Nephron (organoid): ENCODE data around the gene KSR2.

ENCODE experiments used
- H3K27ac Mint-ChIP-seq, 3 experiments: 2 replicates each; pipeline ENCODE4 v1.8.0; 2020; ENCODE audit warnings: mixed read lengths in 3 of 3, mild to moderate bottlenecking in 2 of 3, moderate library complexity in 1 of 3
- H3K27me3 Mint-ChIP-seq: 2 replicates; pipeline ENCODE4 v1.8.0; 2021; ENCODE audit warnings: low read depth, mild to moderate bottlenecking, moderate library complexity, mixed read lengths
- H3K36me3 Mint-ChIP-seq: 2 replicates; pipeline ENCODE4 v1.8.0; 2020; ENCODE audit warnings: low read depth, mixed read lengths
- H3K4me1 Mint-ChIP-seq: 2 replicates; pipeline ENCODE4 v1.8.0; 2020; ENCODE audit warnings: mixed read lengths
- H3K4me3 Mint-ChIP-seq, 3 experiments: 2 replicates each; pipeline ENCODE4 v1.8.0; 2020; ENCODE audit warnings: mild to moderate bottlenecking in 3 of 3, mixed read lengths in 3 of 3, moderate library complexity in 2 of 3
- H3K9me3 Mint-ChIP-seq: 2 replicates; pipeline ENCODE4 v1.8.0; 2020; ENCODE audit warnings: mixed read lengths
- TF ChIP-seq, protein P1 (sequence below), 3 experiments: fragments of 200-600 bp; sonication (generic); IDR thresholded peaks; one replicate each; pipeline ENCODE4 v1.5.0; 2021; ENCODE audit warnings: antibody characterized with exemption in 3 of 3; ENCODE audit not compliant: unreplicated experiment in 3 of 3

KSR2 gene

DNA sequence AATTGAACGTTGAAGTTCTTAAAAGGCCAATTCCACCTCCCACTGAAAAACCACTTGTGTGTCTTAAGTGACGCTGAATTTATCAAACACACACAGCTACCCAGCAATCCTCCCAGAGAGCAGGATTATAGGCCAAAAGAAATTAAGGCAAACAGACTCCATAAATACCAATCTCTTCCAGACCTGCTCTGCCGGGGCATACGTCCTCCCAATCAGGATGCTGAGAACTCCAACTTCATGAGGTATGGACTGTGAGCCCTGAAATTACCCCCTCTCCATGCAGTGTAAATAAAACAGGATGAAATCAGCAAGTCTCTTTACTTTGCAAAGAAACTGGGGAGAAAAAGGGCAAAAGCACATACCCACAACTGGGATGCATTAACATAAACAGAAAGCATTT, 265.2 kb downstream of the KSR2 start:
- Mint-ChIP-seq H3K9me3 (peaks cover 3% of the 10 kb centered on the region), H3K4me3 (no peak overlapping the region), H3K27ac (no peak overlapping the region), H3K4me1 (no peaks in the 10 kb centered on the region), H3K27me3 (peaks cover 31% of the 10 kb centered on the region), H3K36me3 (no peaks in the 10 kb centered on the region)
- TF ChIP-seq, protein P1, sequence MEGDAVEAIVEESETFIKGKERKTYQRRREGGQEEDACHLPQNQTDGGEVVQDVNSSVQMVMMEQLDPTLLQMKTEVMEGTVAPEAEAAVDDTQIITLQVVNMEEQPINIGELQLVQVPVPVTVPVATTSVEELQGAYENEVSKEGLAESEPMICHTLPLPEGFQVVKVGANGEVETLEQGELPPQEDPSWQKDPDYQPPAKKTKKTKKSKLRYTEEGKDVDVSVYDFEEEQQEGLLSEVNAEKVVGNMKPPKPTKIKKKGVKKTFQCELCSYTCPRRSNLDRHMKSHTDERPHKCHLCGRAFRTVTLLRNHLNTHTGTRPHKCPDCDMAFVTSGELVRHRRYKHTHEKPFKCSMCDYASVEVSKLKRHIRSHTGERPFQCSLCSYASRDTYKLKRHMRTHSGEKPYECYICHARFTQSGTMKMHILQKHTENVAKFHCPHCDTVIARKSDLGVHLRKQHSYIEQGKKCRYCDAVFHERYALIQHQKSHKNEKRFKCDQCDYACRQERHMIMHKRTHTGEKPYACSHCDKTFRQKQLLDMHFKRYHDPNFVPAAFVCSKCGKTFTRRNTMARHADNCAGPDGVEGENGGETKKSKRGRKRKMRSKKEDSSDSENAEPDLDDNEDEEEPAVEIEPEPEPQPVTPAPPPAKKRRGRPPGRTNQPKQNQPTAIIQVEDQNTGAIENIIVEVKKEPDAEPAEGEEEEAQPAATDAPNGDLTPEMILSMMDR (IDR thresholded peaks at IDR 0.05; ENCODE audit: unreplicated experiment in 3 of 3): no peak

DNA sequence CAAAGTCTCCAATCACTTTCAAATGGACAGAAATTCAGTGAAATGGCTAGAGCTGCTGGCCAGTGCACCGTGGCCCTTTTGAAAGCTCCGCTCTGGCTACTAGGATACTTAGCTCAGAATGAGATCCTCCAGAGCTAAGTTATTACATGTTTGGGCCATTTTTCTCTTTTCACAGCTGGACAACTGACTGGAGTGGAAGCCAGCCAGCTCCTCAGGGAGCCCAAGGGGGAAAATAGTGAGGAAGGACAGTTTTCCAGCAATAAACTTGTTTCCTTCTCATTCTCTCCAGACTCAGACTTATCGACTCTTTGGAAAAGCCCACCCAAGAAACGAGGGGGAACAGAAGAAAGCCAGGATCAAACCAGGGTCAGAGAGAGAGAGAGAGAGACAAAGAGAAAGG, 266.0 kb downstream of the KSR2 start:
- H3K36me3 Mint-ChIP-seq: no peaks in the 10 kb centered on the region
- H3K4me1 Mint-ChIP-seq: no peaks in the 10 kb centered on the region
- no peak overlapping the region for H3K4me3 Mint-ChIP-seq
- no peak overlapping the region for H3K27ac Mint-ChIP-seq
- TF ChIP-seq, protein P1 (IDR thresholded peaks at IDR 0.05; ENCODE audit: unreplicated experiment in 3 of 3): no peak
- H3K27me3 Mint-ChIP-seq: peaks cover 35% of the 10 kb centered on the region
- peaks cover 3% of the 10 kb centered on the region for H3K9me3 Mint-ChIP-seq

DNA sequence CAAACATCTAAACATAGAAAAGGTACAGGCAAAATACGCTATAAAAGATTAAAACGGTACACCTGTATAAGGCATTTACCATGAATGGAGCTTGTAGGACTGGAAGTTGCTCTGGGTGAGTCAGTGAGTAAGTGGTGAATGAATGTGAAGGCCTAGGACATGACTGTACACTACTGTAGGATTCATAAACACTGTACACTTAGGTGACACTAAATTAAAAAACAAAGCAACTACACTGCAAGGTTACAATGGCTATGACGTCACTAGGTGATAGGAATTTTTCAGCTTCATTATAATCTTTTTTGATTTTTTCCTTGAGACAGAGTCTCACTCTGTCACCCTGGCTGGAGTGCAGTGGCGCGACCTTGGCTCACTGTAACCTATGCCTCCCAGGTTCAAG, 269.2 kb downstream of the KSR2 start:
- no peak overlapping the region for H3K27ac Mint-ChIP-seq
- TF ChIP-seq, protein P1 (IDR thresholded peaks at IDR 0.05; ENCODE audit: unreplicated experiment in 3 of 3): no peak
- no peaks in the 10 kb centered on the region for H3K36me3 Mint-ChIP-seq
- no peak overlapping the region for H3K4me3 Mint-ChIP-seq
- peaks cover 10% of the 10 kb centered on the region for H3K9me3 Mint-ChIP-seq
- no peaks in the 10 kb centered on the region for H3K4me1 Mint-ChIP-seq
- peaks cover 48% of the 10 kb centered on the region for H3K27me3 Mint-ChIP-seq

DNA sequence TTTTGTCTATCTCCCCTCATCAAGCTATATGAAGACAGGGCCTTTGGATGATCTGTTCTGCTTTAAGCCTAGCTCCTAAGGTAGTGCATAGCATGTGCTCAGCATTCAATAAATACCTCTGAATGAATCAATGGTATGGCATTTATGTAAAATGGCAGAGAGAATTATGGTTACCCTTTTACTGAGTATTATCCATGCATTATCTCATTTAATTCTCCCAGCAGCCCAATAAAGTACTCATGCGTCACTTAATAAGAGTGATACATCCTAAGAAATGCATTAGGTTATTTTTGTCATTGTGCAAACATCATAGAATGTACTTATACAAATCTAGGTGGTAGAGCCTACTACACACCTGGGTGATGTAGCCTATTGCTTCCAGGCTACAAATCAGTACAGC, 269.7 kb downstream of the KSR2 start:
- Mint-ChIP-seq H3K9me3 (peaks cover 14% of the 10 kb centered on the region), H3K4me3 (no peak overlapping the region), H3K36me3 (no peaks in the 10 kb centered on the region), H3K27ac (no peak overlapping the region), H3K27me3 (peaks cover 53% of the 10 kb centered on the region), H3K4me1 (no peaks in the 10 kb centered on the region)
- TF ChIP-seq, protein P1 (IDR thresholded peaks at IDR 0.05; ENCODE audit: unreplicated experiment in 3 of 3): no peak

DNA sequence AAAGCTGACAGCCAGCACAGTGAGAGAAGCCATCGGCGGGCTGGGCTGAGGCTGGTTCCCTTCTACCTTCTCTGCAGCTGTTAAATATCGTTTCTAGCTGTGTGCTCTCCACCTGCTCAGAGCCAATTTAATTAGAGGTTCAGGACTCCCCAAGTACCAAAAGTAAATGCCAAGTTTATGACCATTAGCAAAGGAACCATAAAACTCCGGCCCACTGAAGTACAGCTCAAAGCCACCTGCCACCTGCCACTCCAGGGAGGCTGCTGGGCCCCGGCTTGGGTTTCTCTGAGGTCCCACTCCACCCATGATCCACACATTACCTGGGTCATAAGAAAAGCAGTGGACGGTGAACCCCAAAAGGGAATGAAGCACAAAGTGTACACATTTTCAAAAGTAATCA, 272.8 kb downstream of the KSR2 start:
- Mint-ChIP-seq H3K27ac (no peak overlapping the region), H3K4me3 (no peak overlapping the region), H3K36me3 (no peaks in the 10 kb centered on the region), H3K4me1 (no peaks in the 10 kb centered on the region), H3K27me3 (peaks cover 51% of the 10 kb centered on the region), H3K9me3 (peaks cover 26% of the 10 kb centered on the region)
- TF ChIP-seq, protein P1 (IDR thresholded peaks at IDR 0.05; ENCODE audit: unreplicated experiment in 3 of 3): no peak

DNA sequence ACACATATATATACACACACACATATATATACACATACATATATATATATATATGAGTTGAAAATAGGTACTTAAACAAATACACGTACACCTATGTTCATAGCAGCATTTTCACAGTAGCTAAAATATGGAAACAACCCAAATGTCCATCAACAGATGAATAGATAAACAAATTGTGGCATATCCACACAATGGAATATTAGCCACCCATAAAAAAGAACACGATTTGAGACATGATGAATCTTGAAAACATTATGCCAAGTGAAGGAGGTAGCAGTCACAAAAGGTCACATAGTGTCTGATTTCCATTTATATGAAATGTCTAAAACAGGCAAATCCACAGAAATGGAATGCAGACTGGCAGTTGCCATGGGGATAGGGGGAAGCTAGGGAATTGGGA, 276.3 kb downstream of the KSR2 start:
- Mint-ChIP-seq H3K27ac (no peak overlapping the region), H3K36me3 (no peaks in the 10 kb centered on the region), H3K4me3 (no peak overlapping the region), H3K4me1 (no peaks in the 10 kb centered on the region), H3K9me3 (peaks cover 26% of the 10 kb centered on the region), H3K27me3 (peaks cover 58% of the 10 kb centered on the region)
- TF ChIP-seq, protein P1 (IDR thresholded peaks at IDR 0.05; ENCODE audit: unreplicated experiment in 3 of 3): no peak
